Retina (tissue), 1 donor: Measurements from ENCODE around the gene SMYD2.

Experiments used
- DNase-seq: peaks from one replicate; pipeline ENCODE4 v3.0.0-alpha.2; 2016

SMYD2 gene, protein sequence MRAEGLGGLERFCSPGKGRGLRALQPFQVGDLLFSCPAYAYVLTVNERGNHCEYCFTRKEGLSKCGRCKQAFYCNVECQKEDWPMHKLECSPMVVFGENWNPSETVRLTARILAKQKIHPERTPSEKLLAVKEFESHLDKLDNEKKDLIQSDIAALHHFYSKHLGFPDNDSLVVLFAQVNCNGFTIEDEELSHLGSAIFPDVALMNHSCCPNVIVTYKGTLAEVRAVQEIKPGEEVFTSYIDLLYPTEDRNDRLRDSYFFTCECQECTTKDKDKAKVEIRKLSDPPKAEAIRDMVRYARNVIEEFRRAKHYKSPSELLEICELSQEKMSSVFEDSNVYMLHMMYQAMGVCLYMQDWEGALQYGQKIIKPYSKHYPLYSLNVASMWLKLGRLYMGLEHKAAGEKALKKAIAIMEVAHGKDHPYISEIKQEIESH

DNA sequence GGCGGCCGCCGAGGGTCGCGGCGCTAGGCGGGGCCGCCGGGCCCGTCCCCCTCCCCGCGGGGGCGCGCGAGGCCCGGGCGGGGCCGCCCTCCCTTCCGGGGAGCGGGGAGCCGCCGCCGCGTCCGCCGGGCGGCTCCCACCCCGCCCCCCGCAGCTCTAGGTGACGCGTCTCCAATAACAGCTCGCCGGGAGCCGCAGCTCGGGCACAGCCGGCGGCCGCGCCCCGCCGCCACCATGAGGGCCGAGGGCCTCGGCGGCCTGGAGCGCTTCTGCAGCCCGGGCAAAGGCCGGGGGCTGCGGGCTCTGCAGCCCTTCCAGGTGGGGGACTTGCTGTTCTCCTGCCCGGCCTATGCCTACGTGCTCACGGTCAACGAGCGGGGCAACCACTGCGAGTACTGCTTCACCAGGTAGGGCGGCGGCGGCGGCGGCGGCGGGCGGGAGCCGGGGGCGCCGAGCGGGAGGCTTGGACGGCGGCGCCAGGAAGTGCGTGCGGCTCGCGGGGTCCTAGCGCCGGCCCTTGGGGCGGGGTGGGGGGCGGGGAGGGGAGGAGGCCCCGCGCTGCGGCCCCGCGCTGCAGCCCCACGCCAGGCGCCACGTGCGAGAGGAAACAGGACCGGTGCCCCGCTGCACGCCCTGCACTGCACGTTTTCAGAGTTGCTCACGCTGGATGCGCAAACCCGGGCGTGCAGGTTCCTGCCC is at the start of gene SMYD2:
Gene SMYD2, plus strand, starts transcription at position 139 of the 699 bp plus-strand sequence. Its CDS starts 96 bp downstream, at position 235.
- DNase-seq = peak; percentile 86

DNA sequence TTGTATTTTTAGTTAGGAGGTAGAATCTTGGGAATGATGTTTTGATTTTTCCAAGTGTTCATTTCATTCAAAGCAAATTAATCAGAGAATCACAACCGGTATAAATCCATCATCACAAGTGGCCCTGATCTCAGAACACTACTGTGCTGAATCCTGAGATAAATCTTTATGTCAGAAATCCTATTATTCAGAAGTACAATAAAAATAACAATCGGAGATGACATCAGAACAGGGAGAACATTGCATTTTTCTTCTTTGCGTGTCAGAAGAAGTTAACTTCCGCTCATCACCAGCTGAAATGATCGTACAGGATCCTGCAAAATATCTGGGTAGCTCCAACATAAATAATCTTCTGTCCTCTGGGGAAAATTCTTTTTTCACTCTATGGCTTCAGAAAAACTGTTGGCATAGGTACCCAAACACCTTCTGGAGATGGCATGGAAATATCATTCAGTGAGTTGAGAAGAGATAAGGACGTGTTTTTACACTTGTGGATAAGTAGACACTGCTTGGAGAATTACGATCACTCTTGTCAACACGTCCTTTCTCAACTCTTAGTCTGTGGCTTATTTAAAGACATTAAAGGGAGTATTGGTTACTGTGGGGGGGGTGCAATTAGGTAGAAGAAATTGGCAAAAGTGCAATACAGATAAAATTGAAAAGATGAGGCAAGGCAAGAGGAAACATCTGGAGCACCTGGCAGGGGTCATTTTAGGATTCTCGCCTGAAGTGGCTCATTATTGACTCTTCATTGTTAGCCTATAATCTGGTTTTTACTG is 46.9 kb upstream of the SMYD2 start:
- DNase-seq = no peak

DNA sequence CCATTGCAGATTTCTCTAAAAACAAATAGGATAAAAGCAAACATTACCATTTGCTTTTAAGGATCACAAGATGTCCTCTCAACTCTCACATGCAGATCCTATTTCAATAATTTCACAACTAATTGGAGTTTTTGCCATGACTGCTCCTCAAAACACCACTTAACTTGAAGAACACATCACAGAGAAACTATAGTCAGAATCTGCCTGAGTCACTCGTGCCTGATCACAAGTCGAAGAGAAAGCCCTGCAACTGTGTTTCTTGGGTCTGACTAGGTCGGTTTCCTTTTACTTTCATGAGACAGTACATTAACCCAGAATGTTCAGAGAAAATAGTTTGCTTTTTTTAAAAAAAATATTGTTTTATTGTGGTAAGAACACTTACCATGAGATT is 46.3 kb upstream of the SMYD2 start:
- DNase-seq = no peak

DNA sequence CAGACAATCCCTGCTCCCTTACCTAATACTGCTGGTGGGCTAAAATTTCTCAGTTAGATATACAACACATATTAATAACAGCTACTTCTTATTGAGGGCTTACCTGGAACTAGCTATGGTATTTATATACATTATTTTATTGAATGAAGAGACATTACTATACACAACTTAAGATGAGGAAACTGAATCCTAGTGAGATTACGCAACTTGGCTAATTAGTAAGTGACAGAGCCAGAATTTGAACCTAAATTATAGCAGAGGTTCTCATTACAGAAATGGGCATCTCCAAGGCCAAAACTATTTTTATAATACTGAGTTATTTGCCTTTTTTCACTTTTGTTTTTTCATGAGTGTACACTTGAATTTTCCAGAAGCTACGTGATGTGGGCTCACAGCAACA is 44.5 kb upstream of the SMYD2 start:
- DNase-seq = no peak

DNA sequence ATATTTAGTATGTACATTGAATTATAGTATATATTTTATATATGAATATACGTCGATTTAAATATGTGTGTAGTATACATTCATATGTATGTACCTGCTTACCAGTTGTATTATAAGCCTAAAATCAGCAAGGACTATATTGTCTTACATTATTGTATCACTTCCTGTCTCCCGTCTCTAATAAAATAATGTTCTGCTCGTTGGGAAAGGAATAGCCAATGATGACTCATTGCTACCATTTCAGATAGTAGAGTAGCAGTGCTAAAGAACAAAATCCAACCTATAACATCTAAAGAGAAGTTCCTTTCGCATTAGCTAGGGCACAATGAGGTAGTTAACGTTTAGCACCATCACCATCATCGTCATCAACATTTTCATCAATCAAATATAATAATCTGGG is 39.9 kb upstream of the SMYD2 start:
- no peak for DNase-seq

DNA sequence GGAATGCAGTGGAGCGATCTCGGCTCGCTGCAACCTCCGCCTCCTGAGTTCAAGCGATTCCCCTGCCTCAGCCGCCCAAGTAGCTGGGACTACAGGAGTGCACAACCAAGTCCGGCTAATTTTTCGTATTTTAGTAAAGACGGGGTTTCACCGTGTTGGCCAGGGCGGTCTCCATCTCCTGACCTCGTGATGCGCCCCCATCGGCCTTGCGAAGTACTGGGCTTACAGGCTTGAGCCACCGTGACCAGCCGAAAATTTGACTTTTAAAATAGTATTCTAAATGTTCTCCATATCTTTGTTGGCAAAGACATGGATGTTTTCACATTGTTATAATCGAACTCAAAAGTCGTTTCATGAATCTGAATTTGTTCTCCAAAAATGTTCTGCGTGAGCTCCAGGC is 36.7 kb upstream of the SMYD2 start:
- DNase-seq = no peak

DNA sequence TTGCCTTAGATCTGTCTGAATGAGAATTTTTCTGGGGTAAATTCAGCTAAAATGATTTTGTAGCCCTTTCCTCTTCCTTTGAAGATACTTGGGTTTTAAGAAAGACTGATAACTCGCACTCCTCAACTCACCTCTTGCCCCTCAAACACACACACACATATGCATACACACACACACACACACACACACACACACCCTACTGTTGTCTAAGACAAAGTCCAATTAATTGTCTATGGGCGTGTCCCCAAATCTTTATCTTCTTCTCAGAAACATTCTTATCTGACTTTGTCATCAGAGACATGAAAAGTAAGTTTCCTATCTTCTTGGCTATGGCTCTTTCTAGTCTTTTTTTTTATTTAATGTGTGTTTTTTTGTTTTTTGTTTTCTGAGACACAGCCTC is 36.1 kb upstream of the SMYD2 start:
- no peak for DNase-seq

DNA sequence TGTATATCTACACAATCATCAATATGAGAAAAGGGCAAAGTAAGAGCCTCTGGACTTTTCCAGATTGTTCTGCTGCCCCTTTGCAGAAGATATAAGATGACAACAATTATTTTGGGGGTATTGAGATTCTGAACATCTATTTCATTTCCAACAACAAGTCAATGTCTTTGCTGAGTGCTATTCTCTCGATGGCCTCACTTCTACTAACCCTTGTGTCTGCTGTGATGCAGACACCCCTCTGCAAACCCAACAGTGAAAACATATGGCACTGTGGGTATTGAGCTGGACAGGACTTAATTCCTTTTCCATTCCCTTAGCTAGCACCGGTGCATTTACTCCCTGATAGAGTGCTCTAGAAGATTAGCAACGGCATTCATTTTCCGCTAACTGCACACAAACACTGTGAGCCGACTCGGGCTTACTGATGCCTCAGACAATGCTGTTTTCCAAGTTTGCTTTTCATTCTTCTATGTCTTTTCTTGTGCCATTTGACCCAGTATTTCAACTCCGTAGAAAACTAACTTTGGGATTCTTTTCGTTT is 33.4 kb upstream of the SMYD2 start:
- peak; percentile 61 for DNase-seq

DNA sequence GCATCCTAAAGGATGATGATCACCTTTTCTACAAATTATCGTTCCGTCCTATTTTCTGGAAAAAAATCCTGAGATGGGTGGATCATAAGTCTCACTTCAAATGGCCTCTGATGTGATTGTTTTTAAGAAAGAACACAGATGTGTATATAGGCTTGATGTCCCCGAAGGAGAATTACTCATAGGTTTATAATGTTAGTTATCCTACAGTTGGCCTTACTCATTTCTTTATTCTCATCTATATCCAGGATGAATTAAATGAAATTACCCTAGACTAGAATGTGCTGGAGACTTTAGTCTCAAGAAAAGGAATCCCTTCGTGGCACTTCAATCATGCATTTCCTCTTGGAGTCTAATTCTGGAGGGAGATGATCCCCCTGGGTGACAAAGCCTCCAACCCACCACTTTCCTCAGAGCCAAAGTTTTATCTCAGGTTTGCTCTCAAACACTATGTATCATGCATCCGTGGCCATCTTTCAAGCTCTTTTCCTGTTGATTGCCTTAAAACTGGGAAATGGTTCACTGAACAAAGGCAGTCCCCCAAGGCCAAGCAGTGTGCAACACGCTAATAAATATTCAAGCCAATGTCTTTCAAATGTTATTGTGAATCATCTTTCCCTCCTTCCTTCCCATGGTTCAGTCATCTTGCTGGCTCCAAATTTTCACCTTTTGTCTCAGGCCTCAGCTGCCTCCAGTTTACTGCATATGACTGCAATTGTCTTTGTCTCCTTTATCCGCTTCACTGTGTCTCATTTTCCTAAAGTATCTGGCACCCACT is 32.5 kb upstream of the SMYD2 start:
- DNase-seq = peak; percentile 32

DNA sequence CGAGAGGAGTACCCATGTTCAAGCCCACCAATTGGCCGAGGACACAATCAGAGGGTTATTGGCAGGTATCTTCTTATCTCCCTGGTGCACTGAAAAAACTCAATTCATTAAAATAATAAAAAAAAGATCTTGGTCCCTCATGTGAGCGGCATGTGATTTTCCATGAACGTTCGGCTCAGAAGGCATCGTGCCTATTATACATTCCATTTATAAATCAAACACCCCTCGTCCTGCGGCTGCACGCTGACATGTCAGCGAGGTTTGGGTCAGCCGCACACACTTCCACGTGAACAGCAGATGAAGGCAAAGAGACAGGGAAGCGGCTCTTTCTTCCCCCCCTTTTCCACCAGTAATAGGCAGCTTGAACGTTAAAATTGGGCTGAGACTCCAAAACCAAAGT is 31.3 kb upstream of the SMYD2 start:
- DNase-seq = no peak

DNA sequence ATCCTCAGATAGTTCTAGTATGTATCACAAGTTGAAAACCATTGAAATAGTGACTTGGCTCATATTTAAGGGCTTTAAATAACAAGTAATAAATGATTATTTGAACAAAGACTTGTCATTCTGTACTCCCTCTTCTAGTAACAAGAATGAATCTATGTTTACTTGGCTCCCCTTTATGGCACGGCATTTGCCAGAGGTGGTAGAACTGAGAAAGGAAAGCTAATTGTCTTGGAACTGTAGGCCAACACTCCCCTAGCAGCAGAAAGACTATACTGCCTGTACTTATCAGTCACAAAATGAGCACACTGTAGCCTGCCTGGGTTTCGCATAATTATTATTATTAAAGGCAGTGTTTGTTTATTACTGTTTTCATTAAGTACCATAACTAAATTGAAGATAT is 29.6 kb upstream of the SMYD2 start:
- no peak for DNase-seq

DNA sequence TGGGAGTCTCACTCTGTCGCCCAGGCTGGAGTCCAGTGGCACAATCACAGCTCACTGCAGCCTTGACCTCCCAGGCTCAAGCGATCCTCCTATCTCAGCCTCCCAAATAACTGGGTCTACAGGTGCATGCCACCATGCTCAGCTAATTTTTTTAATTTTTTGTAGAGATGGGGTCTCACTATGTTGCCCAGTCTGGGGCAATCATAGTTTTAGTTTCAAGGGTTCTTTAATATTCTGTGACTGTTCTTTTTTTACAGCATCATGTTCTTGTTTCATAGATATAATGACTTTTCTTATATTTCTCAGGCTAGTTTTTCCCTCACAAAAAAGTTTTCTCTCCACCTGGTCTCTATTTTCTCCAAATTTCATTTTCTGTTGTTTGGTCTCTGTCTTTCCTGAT is 25.4 kb upstream of the SMYD2 start:
- no peak for DNase-seq

DNA sequence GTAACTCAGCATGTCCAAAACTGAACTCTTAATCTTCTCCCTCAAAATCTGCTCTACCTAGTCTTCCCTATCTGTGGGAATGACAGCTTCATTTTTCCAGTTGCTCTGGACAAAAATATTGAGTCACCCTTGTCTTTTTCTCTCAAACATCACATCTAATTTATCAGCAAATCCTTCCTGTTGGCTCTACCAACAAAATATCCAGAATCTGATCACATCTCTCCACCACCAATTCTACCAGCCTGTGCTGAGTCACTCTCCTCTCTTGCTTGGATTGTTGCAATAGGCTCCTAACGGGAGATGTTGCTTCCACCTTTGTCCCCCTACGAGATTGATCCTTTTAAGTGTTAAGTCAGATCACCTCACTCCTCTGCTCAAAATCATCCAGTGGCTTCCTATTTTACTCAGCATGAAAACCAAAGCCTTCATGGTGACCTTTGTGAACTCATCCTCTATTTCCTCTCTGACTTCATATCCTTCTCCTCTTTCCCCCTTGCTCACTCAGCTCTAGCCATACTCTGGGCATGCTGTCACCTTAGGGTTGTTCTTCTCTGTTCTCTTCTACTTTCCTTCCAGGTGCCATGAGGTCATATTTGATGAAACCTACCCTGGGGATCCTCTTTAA is 21.5 kb upstream of the SMYD2 start:
- DNase-seq = no peak

DNA sequence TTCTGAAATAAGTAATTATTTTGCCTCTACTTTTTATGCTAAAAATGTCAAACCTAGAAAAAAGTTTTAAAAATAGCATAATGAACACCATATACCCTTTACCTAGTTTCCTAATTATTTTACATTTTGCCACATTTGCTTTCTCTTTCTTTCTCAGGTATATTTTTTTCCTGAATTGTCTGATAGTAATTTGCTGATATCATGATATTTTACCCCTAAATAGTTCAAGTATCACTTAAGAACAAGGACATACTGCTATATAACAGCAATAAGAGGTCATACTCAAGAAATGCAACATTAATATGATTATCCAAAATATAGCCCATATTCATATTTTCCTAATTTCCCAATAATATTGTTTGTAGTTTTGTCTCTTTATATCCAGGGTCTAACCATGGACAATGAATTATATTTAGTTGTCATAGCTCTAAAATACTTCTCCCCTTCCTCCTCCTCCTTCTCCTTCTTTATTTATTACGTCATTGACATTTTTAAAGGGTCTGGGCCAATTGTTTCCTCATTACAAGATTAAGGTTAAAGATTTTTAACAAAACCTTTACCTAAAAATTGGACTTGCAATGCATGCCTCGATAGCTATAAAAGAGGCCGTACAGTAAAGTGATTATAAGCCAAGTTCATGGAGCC is 20.3 kb upstream of the SMYD2 start:
- no peak for DNase-seq

DNA sequence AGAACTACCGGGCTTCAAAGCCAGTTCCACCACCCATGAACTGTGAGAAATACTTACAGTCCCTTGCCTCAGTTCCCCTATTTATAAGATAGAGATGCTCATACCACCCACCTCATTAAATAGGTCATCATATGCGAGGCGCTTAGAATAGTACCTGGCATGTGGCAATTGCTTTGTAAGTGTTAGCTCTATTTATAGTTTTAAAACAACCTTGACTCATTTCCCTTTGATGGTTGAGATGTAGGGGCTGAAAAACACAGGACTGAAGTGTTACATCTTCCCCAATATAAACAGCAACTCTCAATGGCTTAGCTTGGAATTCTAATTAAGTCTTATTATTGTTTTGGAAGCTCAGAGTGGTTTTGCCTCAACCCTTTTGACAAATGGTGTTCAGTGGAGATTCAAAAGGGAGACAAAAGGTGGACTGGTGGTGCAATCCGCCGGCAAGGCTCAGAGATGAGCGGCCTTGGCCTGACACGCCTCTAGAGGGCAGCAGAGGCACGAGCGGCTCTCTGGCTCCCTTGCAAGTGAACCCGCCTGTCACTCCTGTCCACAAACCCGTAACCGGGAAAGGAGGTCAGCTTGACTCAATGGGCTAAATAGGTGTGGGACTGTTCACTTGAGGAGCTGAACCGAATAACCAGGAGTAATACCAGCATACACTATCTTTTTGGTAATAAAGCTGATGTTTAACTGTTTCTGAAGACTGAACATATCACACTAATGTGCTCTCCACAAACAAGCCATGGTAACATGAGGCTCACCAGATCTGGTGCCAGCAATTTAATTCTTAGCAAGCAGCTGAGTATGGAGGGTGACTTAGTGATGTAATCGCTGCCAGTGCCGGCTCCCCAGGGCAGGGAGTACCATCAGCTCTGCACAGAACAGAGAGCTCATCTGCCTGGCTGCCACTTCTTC is 19.5 kb upstream of the SMYD2 start:
- peak; percentile 91 for DNase-seq

DNA sequence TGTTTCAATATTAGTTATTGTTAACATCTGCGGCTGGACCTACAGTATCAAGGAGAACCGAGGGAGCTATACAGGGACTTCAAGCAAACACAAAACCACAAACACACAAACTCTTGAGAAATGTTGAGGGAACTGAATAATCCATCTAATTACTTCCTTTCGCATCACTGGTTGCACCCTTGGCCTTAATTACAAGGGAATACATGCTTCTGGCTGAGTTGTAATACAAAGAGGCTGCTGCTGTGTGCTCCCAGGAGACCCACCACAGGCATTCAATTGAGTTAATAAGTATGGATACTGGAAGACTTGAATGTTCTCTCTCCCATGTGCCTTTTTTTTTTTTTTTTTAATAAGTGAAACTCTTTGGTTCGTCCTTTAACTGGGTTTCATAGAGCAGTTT is 16.8 kb upstream of the SMYD2 start:
- DNase-seq = peak; percentile 69

DNA sequence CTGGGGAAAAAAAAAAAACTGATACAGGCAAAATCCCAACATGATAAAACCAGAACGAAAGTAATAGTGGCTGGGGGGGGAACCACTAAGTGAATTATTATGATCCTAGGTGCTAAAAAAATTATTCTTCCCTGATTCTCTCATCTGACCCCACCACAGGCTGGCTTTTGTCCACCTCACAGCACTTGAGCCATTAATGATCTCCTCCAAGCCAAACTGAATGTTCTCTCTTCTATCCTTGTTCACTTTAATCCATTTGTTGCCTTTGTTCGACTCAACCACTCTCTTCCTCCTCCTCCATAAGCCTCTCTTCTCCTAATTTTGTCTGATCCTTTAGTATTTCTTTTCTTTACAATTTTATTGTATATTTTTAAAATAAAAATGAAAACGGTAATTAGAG is 16.0 kb upstream of the SMYD2 start:
- DNase-seq = no peak

DNA sequence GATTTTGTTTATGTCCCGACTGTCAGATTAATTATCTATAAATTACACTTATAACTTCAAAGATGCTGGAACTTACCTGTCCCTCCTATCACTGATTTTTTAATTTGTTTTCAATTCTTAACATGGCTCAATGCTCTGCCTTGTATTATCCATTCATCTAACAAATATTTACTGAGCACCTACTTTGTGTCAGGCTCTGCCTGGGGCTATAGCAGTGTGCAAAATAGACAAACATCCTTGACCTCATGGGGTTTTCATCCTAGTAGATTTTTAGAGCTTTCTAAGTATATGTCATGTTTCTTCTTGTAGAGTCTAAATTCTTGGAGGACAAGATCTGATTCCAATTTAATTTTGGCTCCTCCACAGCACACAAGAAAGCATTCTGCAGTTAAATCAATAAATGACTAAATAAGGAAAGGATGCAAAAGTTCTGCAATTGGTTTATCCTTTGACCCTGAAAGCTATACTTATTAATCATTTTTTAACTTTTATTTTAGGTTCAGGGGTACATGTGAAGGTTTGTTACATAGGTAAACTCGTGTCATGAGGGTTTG is 10.8 kb upstream of the SMYD2 start:
- no peak for DNase-seq

DNA sequence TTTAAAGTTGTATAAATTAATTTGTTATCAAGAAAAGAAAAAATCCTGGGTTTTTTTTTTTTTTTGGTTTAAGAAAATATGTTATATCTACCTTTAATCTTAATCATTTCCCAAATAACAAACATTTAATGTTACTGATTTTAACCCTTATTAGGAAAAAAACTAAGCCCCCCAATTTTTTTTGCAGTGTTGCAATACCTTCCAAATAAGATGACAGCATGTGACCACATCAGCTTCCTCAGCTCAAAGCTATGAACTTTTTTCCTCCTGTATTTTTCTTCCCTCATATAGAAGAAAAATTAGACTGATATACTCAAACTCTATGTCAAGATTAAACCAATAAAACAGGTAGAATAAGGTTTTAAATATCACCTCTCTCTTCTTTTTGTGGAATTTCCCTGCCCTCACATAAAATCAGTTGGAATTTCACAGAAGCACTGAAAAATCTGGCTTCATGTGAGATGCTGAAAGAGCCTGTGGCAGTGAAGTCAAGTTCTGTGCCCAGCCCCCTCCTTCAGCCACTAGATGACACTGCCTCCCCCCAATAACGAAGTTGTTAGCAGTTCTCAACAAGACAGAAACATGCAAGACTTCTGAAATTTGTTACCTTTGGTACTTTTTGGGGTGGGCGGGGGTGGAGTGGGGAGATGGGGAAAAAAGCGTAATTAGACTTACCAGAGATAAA is 9.6 kb upstream of the SMYD2 start:
- DNase-seq = no peak
